H9 (cell line): ENCODE data around the gene MVP. TPM values are rescaled to one million over a fixed set of nuclear protein-coding genes. Genes with fewer than 3 reads are reported as not detected.

ENCODE experiments used
- DNase-seq: peaks from one replicate; pipeline ENCODE4 v3.0.0-alpha.2; 2017
- H2AFZ ChIP-seq: one replicate; pipeline ENCODE4 v1.6.1; 2013; ENCODE audit warnings: mild to moderate bottlenecking, low read length, control low read depth, moderate library complexity
- H2AK5ac ChIP-seq: 2 replicates; pipeline ENCODE4 v1.6.1; 2013; ENCODE audit warnings: low read length, control low read depth, mixed read lengths; ENCODE audit not compliant: insufficient read length
- H2BK120ac ChIP-seq: one replicate; pipeline ENCODE4 v1.6.1; 2013; ENCODE audit warnings: low read depth, mild to moderate bottlenecking, low read length, control low read depth, inconsistent platforms; ENCODE audit not compliant: poor library complexity, severe bottlenecking
- H2BK12ac ChIP-seq: 2 replicates; pipeline ENCODE4 v1.6.1; 2013; ENCODE audit warnings: low read length, control low read depth, mixed read lengths, low read depth; ENCODE audit not compliant: insufficient read length
- H2BK15ac ChIP-seq: 2 replicates; pipeline ENCODE4 v1.6.1; 2013; ENCODE audit warnings: low read depth, low read length, control low read depth
- H2BK20ac ChIP-seq: one replicate; pipeline ENCODE4 v1.6.1; 2013; ENCODE audit warnings: low read depth, mild to moderate bottlenecking, low read length, control low read depth, inconsistent platforms; ENCODE audit not compliant: poor library complexity, severe bottlenecking
- H2BK5ac ChIP-seq: 2 replicates; pipeline ENCODE4 v1.6.1; 2013; ENCODE audit warnings: low read length, control low read depth, mixed read lengths; ENCODE audit not compliant: insufficient read length
- H3K14ac ChIP-seq: 2 replicates; pipeline ENCODE4 v1.6.1; 2013; ENCODE audit warnings: low read length, control low read depth; ENCODE audit not compliant: insufficient read depth
- H3K18ac ChIP-seq: 2 replicates; pipeline ENCODE4 v1.6.1; 2013; ENCODE audit warnings: low read depth, mild to moderate bottlenecking, mixed read lengths, low read length, control low read depth; ENCODE audit not compliant: insufficient read length
- H3K23ac ChIP-seq: 2 replicates; pipeline ENCODE4 v1.6.1; 2013; ENCODE audit warnings: low read length, control low read depth, mixed read lengths, low read depth; ENCODE audit not compliant: insufficient read length
- H3K23me2 ChIP-seq: 2 replicates; pipeline ENCODE4 v1.6.1; 2013; ENCODE audit warnings: low read depth, mild to moderate bottlenecking, mixed read lengths, low read length, control low read depth; ENCODE audit not compliant: insufficient read length, poor library complexity, severe bottlenecking
- H3K27ac ChIP-seq: 2 replicates; pipeline ENCODE4 v1.5.1; 2013; ENCODE audit warnings: low read length, control low read depth, mixed read lengths, low read depth; ENCODE audit not compliant: insufficient read length
- H3K27me3 ChIP-seq: 2 replicates; pipeline ENCODE4 v1.6.1; 2013; ENCODE audit warnings: low read length, control low read depth, inconsistent platforms; ENCODE audit not compliant: insufficient read depth
- H3K4ac ChIP-seq: 2 replicates; pipeline ENCODE4 v1.6.1; 2013; ENCODE audit warnings: low read depth, mild to moderate bottlenecking, control low read depth, inconsistent platforms, low read length, moderate library complexity
- H3K4me1 ChIP-seq: 2 replicates; pipeline ENCODE4 v1.6.1; 2013; ENCODE audit warnings: low read length, control low read depth, inconsistent platforms; ENCODE audit not compliant: insufficient read depth
- H3K4me2 ChIP-seq: 2 replicates; pipeline ENCODE4 v1.6.1; 2013; ENCODE audit warnings: low read length, control low read depth, mixed read lengths; ENCODE audit not compliant: insufficient read length, insufficient read depth
- H3K56ac ChIP-seq: 2 replicates; pipeline ENCODE4 v1.6.1; 2013; ENCODE audit warnings: low read depth, mild to moderate bottlenecking, mixed read lengths, low read length, control low read depth; ENCODE audit not compliant: insufficient read length
- H3K79me1 ChIP-seq: 2 replicates; pipeline ENCODE4 v1.6.1; 2013; ENCODE audit warnings: low read depth, mild to moderate bottlenecking, moderate library complexity, low read length, control low read depth, inconsistent platforms; ENCODE audit not compliant: insufficient read depth, poor library complexity, severe bottlenecking
- H3K79me2 ChIP-seq: 2 replicates; pipeline ENCODE4 v1.6.1; 2013; ENCODE audit warnings: low read length, control low read depth, inconsistent platforms; ENCODE audit not compliant: insufficient read depth
- H3K9ac ChIP-seq: 2 replicates; pipeline ENCODE4 v1.6.1; 2013; ENCODE audit warnings: low read length, control low read depth, mixed read lengths; ENCODE audit not compliant: insufficient read length; ENCODE audit errors: extremely low read depth
- H3K9me3 ChIP-seq: one replicate; pipeline ENCODE4 v1.6.1; 2013; ENCODE audit warnings: low read depth, low read length, inconsistent platforms; ENCODE audit not compliant: control insufficient read depth
- H3T11ph ChIP-seq: one replicate; pipeline ENCODE4 v1.6.1; 2013; ENCODE audit warnings: mild to moderate bottlenecking, low read length, control low read depth, inconsistent platforms
- H4K20me1 ChIP-seq: one replicate; pipeline ENCODE4 v1.6.1; 2013; ENCODE audit not compliant: control insufficient read depth, insufficient read length, insufficient read depth
- H4K5ac ChIP-seq: 2 replicates; pipeline ENCODE4 v1.6.1; 2013; ENCODE audit warnings: low read depth, mild to moderate bottlenecking, mixed read lengths, low read length, control low read depth; ENCODE audit not compliant: insufficient read length
- H4K8ac ChIP-seq: replicated peaks from 2 replicates; pipeline ENCODE4 v1.6.1; 2013; ENCODE audit warnings: low read length, control low read depth, mixed read lengths, low read depth; ENCODE audit not compliant: insufficient read length
- H4K91ac ChIP-seq: 2 replicates; pipeline ENCODE4 v1.6.1; 2013; ENCODE audit warnings: low read depth, mild to moderate bottlenecking, moderate library complexity, mixed read lengths, low read length, control low read depth; ENCODE audit not compliant: insufficient read length
- H3K27ac Mint-ChIP-seq, 3 experiments: 2 replicates in 2 of 3; 3 replicates in 1 of 3; pipeline ENCODE4 v1.8.0; 2020 to 2021; ENCODE audit warnings: mixed read lengths in 3 of 3, mild to moderate bottlenecking in 1 of 3, moderate library complexity in 1 of 3
- H3K27me3 Mint-ChIP-seq: 2 replicates; pipeline ENCODE4 v1.8.0; 2021; ENCODE audit warnings: low read depth, mild to moderate bottlenecking, moderate library complexity, mixed read lengths
- H3K36me3 Mint-ChIP-seq, 3 experiments: 2 replicates in 2 of 3; 3 replicates in 1 of 3; pipeline ENCODE4 v1.8.0; 2020 to 2021; ENCODE audit warnings: low read depth in 3 of 3, mixed read lengths in 3 of 3; ENCODE audit not compliant: insufficient read depth in 1 of 3
- H3K4me1 Mint-ChIP-seq, 2 experiments: 2 replicates each; pipeline ENCODE4 v1.8.0; 2020; ENCODE audit warnings: mixed read lengths in 2 of 2
- H3K4me3 Mint-ChIP-seq, 2 experiments: 2 replicates in 1 of 2; 3 replicates in 1 of 2; pipeline ENCODE4 v1.8.0; 2020 to 2021; ENCODE audit warnings: mild to moderate bottlenecking in 2 of 2, mixed read lengths in 2 of 2, moderate library complexity in 1 of 2
- H3K9me3 Mint-ChIP-seq, 2 experiments: 2 replicates in 1 of 2; 3 replicates in 1 of 2; pipeline ENCODE4 v1.8.0; 2020; ENCODE audit warnings: mild to moderate bottlenecking in 2 of 2, mixed read lengths in 2 of 2, moderate library complexity in 1 of 2
- CTCF ChIP-seq: fragments of 200-600 bp; sonication (generic); conservative IDR thresholded peaks from 3 replicates; pipeline ENCODE4 v1.8.0; 2021; ENCODE audit warnings: antibody characterized with exemption, mild to moderate bottlenecking
- WGBS: extraction: QIAGEN DNeasy Blood & Tissue Kit; methylation state at CpG from one replicate; pipeline ENCODE4 v1.1.7; 2013; ENCODE audit warnings: missing lambda C conversion rate, low lambda C conversion rate, mixed read lengths; ENCODE audit not compliant: insufficient read length; ENCODE audit errors: extremely low coverage; 5-methylcytosine and 5-hydroxymethylcytosine counted together
- total RNA-seq: library from RNA; stranded (reverse); gene quantifications from 2 replicates; pipeline ENCODE4 v1.2.1, GENCODE V29; 2021

MVP gene
- total RNA-seq, 1 experiment from 2014 or later: 3.1 TPM

- peaks cover 36 to 68% (median 53%) of the 10 kb centered on the region in 3 experiments for H3K36me3 Mint-ChIP-seq
- peaks cover 1% of the 10 kb centered on the region; the same call in 1 of the 2 replicates for H3K27me3 Mint-ChIP-seq
- WGBS: no CpG with 5 or more reads among the region's 3 CpGs
Measured at GRCh38 chr16:29794231-29794710, 26.0 kb upstream of the MVP start.

More at GRCh38 chr16:29794231-29794710, 26.0 kb upstream of the MVP start:
- Histone ChIP-seq H2BK5ac (no peak overlapping the region), H3K4me1 (no peaks in the 10 kb centered on the region; the same call in 1 of the 2 replicates), H3K23me2 (peaks cover 5% of the 10 kb centered on the region), H3T11ph (no peak overlapping the region), H2BK12ac (no peak overlapping the region), H2AFZ (no peak overlapping the region), H4K8ac (no peak overlapping the region), H2AK5ac (no peak overlapping the region), H3K18ac (no peak overlapping the region), H2BK120ac (no peak overlapping the region), H4K91ac (no peak overlapping the region), H2BK20ac (no peak overlapping the region), H3K79me2 (peaks cover 36% of the 10 kb centered on the region), H3K4me2 (no peak overlapping the region), H3K9ac (no peak overlapping the region), H3K79me1 (peaks cover 7% of the 10 kb centered on the region), H3K27ac (no peak overlapping the region), H3K56ac (no peak overlapping the region), H2BK15ac (no peak overlapping the region), H3K27me3 (no peaks in the 10 kb centered on the region), H3K23ac (no peak overlapping the region), H3K9me3 (no peaks in the 10 kb centered on the region), H3K14ac (no peak overlapping the region), H4K20me1 (no peaks in the 10 kb centered on the region), H4K5ac (no peak overlapping the region), H3K4ac (no peak overlapping the region)
- peaks cover 20 to 25% of the 10 kb centered on the region in 2 experiments for H3K4me1 Mint-ChIP-seq
- no peaks in the 10 kb centered on the region for H3K9me3 Mint-ChIP-seq
- no peak for DNase-seq
- TF ChIP-seq CTCF: no peak
- H3K27ac Mint-ChIP-seq: no peak overlapping the region
- H3K4me3 Mint-ChIP-seq: no peak overlapping the region
